Stimulated activated CD4-positive, alpha-beta T cell treated with anti-CD3 and anti-CD28 coated beads, Interleukin-4, amount 100 ng/mL, for 1 hour (primary cell): ENCODE results near the gene CDS1.
"Not testable (repeated sequence)": the region's sequence is repeated elsewhere in the genome, so short reads cannot be mapped to it uniquely, and the experiment has no call there.

ENCODE experiments used
- DNase-seq: peaks from one replicate; pipeline ENCODE4 v3.0.0-alpha.2; 2020

The CDS1 gene

DNA sequence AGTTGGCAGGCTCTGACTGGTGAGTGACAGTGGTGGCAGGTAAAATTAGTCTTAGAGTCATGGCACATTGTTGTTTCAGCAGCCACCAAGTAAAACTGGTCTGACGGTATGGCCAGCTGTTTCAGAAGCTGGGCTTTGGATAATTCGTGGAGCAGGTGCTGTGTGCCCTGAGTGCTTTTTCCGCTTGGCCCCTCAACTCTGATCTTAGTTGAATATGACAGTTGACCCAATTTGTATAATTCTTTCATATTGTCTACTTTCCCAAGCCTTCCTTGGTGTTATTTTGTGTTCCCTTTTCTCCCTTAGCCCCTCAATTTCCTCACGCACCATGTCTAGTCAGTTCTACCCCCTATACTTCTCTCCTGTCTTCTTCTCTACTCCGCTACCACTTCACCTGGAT is 32.0 kb downstream of the CDS1 start:
- DNase-seq: no peak

GRCh38 chr4:84615355-84615754 is 32.4 kb downstream of the CDS1 start:
- DNase-seq: no peak

GRCh38 chr4:84622959-84623358 is 40.0 kb downstream of the CDS1 start:
- DNase-seq: no peak

DNA sequence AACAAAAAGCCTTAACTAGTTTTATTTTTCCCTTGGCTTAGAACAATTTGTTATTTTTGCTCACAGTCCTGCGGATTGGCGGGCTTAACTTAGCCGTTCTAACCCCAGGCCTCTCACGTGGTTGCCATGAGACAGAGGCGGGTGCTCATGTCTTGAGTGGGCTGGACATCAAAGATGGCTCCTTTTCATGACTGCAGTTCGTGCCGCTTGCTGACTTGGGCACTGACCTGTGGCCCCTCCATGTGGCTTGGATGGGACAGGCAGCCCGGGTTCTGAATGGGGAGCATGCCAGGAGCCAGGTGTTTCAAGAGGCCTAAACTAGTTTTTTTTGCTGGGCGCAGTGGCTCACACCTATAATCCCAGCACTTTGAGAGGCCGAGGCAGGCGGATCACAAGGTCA is 40.7 kb downstream of the CDS1 start:
- no peak for DNase-seq

- DNase-seq: no peak
Observed at GRCh38 chr4:84626673-84627072, 43.7 kb downstream of the CDS1 start.

- no peak for DNase-seq
Observed at GRCh38 chr4:84631573-84631972, 48.6 kb downstream of the CDS1 start.

- no peak for DNase-seq
Observed at GRCh38 chr4:84632092-84632491, 49.2 kb downstream of the CDS1 start.

- DNase-seq: no peak
Observed at GRCh38 chr4:84634961-84635360, 52.0 kb downstream of the CDS1 start.

GRCh38 chr4:84638092-84638491 is 55.2 kb downstream of the CDS1 start:
- no peak for DNase-seq

GRCh38 chr4:84639145-84639544 is 56.2 kb downstream of the CDS1 start:
- no peak for DNase-seq

GRCh38 chr4:84644087-84644486 is 61.2 kb downstream of the CDS1 start:
- DNase-seq: no peak

- no peak for DNase-seq
Observed at GRCh38 chr4:84647312-84647884, 64.5 kb downstream of the CDS1 start.

DNA sequence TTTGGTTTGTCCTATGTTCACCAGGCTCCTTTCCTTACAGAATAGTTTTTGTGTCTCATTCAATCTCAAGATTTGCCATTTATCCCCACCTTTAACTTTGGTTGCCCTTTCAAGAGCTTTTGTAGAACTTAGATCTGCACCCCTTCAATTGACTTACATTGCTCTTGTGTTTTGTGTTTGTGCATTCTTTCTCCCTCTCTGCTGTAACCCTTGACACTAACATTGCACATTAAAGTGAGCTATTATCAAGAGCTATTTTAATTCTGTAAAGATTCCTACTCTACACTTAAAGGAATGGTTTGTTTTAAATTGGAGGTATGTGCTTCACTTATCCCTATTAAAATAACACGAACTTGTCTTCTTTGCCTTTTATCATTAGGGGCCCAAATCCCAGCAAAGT is 65.3 kb downstream of the CDS1 start:
- no peak for DNase-seq

DNA sequence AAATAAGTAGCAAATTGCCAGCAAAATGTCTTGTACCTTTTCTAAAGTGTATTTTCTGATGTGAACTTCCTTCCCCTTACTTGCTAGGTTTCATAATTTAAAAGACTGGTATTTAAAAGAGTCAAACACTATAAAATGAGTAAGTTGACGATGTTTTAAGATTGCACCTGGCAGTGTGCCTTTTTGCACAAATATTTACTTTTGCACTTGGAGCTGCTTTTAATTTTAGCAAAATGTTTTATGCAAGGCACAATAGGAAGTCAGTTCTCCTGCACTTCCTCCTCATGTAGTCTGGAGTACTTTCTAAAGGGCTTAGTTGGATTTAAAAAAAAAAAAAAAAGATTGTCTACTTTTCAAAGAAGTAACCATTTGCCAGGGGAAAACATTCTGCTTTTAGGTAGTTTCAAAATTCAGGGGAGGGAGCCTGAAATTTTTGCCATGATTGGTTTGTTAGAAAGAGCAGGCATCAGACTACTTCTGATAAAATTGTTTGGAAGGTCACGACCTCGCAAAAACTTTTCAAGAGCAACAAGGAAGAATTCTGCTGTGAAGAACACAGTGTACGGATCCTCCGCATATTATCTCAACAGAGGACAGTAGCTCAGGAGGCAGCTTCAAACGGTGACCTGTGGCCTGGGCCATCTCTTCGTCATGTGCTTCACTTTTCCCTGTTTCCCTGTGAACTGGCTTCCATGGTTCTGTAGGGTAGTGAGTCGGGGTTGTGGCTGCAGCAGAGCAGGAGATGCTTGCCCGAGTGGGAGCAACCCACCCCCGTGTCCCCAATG is 66.1 kb downstream of the CDS1 start:
- no peak for DNase-seq

DNA sequence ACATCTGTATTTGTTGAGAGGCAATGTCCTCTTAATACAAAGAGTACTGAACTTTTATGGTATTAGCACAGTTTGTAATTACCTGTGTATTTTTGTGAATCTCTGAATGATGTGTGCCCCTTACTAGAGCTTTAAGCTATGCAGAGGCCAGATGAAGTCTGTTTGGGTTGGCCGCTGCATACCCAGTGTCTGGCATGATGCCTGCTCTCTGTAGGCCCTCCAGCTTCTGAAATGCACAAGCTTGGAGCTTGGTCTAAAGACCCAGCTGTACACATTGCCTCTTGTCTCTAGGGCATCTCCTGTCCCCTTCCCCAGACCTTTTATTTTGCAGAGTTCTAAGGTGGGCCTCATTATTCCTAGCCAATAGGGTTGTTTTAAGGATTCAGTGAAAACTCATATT is 68.6 kb downstream of the CDS1 start:
- DNase-seq: no peak

DNA sequence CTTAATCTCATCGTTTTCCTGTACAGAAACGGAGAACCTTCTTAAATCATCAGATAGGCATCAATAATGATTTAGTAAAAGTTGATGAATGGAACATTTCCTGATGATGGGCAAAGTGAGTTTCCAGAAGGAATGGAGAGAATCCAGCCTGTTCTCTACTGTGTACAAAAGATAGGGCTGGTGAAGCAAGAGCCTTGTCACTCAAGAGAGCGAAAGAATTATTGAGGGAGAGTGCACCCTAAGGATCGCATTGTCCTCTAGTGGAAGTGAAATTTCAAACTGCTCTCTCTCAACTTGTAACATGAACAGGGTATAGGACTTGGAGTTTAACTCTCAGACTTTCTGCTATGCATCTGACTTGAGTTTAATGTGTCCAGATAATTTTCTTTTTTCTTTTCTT is 69.6 kb downstream of the CDS1 start:
- no peak for DNase-seq

- DNase-seq: no peak
Observed at GRCh38 chr4:84660606-84661005, 77.7 kb downstream of the CDS1 start.

DNA sequence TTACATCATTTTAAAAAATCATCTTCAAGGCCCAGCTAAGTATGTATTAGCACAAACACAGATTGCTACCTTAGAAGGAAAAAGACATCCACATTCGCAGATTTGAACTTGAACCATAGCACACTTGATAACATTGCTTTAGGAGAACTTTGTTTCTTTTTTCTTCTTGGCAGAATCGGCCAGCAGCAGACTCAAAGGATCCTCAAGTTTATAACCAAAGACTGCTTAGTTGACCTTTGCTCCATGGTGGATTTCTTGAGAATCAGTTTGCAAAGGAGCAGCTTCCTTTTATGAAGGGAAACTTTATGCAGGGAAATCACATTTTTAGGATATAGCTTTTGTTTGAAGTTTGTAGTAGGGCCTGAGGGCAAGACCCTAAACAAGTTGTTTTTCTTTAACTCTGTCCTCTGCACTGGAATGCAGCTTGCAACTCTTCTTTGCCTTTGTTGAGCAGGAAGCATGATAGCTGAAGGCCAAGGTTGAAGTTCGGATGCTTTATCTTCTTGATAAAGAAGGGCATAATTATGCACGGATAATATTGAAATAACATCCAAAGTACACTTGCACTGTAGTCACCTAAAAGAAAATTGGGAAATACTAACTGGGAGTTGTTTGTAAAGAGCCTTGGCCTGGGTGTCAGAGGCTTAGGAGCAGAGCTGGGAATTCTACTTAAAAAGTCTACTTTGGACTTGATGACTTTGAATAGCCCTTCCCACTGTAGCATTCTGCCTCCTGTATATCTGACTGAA is 78.4 kb downstream of the CDS1 start:
- no peak for DNase-seq

GRCh38 chr4:84664767-84665166 is 81.8 kb downstream of the CDS1 start:
- not testable (repeated sequence) for DNase-seq

GRCh38 chr4:84666439-84666838 is 83.5 kb downstream of the CDS1 start:
- DNase-seq: no peak

GRCh38 chr4:84669201-84669600 is 86.3 kb downstream of the CDS1 start:
- DNase-seq: no peak

DNA sequence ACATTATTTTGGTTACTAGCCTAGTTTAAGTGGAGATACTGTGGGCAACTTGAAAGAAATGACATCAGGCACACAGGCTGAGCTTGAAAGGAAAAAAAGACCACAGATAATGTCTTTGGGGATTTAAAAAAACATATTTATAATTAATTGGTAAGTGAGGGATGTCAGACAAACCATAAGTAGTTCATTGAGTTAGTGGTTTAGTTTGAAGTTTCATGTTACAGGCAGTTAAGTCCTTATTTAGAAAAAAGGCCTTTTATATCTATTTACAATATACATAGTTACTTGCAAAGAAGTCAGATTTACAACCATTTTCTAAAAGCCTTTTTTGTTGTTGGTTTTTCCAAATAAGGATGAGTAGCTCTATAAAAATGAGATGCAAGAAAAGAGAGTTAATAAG is 89.2 kb downstream of the CDS1 start:
- no peak for DNase-seq

- no peak for DNase-seq
Observed at GRCh38 chr4:84673475-84674240, 90.7 kb downstream of the CDS1 start.
